K562 (cell line): Measurements from ENCODE around the gene POLR2L. TPM values are rescaled to one million over a fixed set of nuclear protein-coding genes. Genes with fewer than 3 reads are reported as not detected.

Source experiments
- ADNP ChIP-seq: fragments of 200-800 bp; sonication (Bioruptor generic); IDR thresholded peaks from 2 replicates; pipeline ENCODE4 v1.6.1; 2016; ENCODE audit warnings: missing genetic modification characterization, missing compliant biosample characterization
- CUX1 ChIP-seq: fragments of 200-800 bp; sonication (Bioruptor generic); IDR thresholded peaks from 2 replicates; pipeline ENCODE4 v1.6.1; 2016; ENCODE audit warnings: missing genetic modification characterization, missing compliant biosample characterization
- GATAD2B ChIP-seq: fragments of 450-650 bp; IDR thresholded peaks from 2 replicates; pipeline ENCODE4 v1.6.1; 2017; ENCODE audit warnings: mild to moderate bottlenecking, borderline replicate concordance
- HNRNPH1 ChIP-seq: fragments of 200-400 bp; formaldehyde crosslinking; optimal IDR thresholded peaks from 2 replicates; pipeline ENCODE3; 2017; ENCODE audit warnings: low read depth, mild to moderate bottlenecking, low read length, moderate library complexity
- MAFG ChIP-seq: fragments of 450-650 bp; conservative IDR thresholded peaks from 2 replicates; pipeline ENCODE4 v1.6.1; 2016; ENCODE audit warnings: missing genetic modification characterization, missing compliant biosample characterization
- NCOA2 ChIP-seq, 2 experiments: fragments of 450-650 bp; IDR thresholded peaks; 2 replicates each; pipeline ENCODE4 v1.6.1; 2018; ENCODE audit warnings: mild to moderate bottlenecking in 2 of 2, moderate library complexity in 1 of 2; ENCODE audit not compliant: partially characterized antibody in 2 of 2
- PBX2 ChIP-seq, 2 experiments: IDR thresholded peaks in 1 of 2; conservative IDR thresholded peaks in 1 of 2; 2 replicates each; pipeline ENCODE4 v1.6.1; 2016; ENCODE audit warnings: low read depth in 2 of 2, mild to moderate bottlenecking in 1 of 2, missing compliant biosample characterization in 1 of 2, missing genetic modification characterization in 1 of 2, moderate library complexity in 1 of 2
- RHOXF2B ChIP-seq: fragments of 250-450 bp; sonication (Bioruptor Pico); conservative IDR thresholded peaks from 2 replicates; pipeline ENCODE4 v1.5.1; 2021
- SLC30A9 ChIP-seq: fragments of 250-450 bp; sonication (Bioruptor Pico); IDR thresholded peaks from 2 replicates; pipeline ENCODE4 v1.8.0; 2022; ENCODE audit warnings: mild to moderate bottlenecking, moderate library complexity
- SRF ChIP-seq, 2 experiments: fragments of 250-450, 450-650 bp in 1 of 2; sonication (Bioruptor Pico) in 1 of 2; sonication (generic) in 1 of 2; formaldehyde crosslinking; IDR thresholded peaks; 2 replicates each; pipeline versions ENCODE4 v1.5.0 to v1.5.1; 2020 to 2022; ENCODE audit warnings: mild to moderate bottlenecking in 1 of 2, missing genetic modification reagents in 1 of 2
- TRIM25 ChIP-seq: fragments of 450-650 bp; IDR thresholded peaks from 2 replicates; pipeline ENCODE4 v1.7.0; 2016; ENCODE audit warnings: borderline replicate concordance
- ZBED1 ChIP-seq: IDR thresholded peaks from 2 replicates; pipeline ENCODE4 v1.6.1; 2014
- ZNF134 ChIP-seq: fragments of 250-450 bp; sonication (Bioruptor Pico); conservative IDR thresholded peaks from 2 replicates; pipeline ENCODE4 v1.4.0; 2020
- ZNF395 ChIP-seq: fragments of 200-800 bp; sonication (Bioruptor generic); IDR thresholded peaks from 2 replicates; pipeline ENCODE4 v1.6.1; 2017; ENCODE audit warnings: missing genetic modification characterization, missing compliant biosample characterization
- ZNF764 ChIP-seq: fragments of 250-450 bp; sonication (Bioruptor Pico); IDR thresholded peaks from 2 replicates; pipeline ENCODE4 v1.4.0; 2020; ENCODE audit warnings: low read depth, mild to moderate bottlenecking, moderate library complexity
- ZNF778 ChIP-seq: fragments of 450-650 bp; formaldehyde crosslinking; IDR thresholded peaks from 2 replicates; pipeline ENCODE4 v1.4.0; 2020; ENCODE audit warnings: mild to moderate bottlenecking, moderate library complexity
- ZNF79 ChIP-seq: fragments of 250-450 bp; sonication (Bioruptor Pico); IDR thresholded peaks from 2 replicates; pipeline ENCODE4 v1.4.0; 2020; ENCODE audit warnings: low read depth, mild to moderate bottlenecking, moderate library complexity
- polyA plus RNA-seq, 8 experiments: library from polyadenylated mRNA; depleted of rRNA in 4 of 8; stranded (reverse) in 5 of 8; unstranded in 3 of 8; fragments of >200 nt; fragmentation: Nextera tagmentation in 2 of 8; fragmentation: Illumina TruSeq in 1 of 8; extraction: Ambion mirVana in 2 of 8; extraction: Trizol in 1 of 8; gene quantifications; 2 replicates each; pipeline versions ENCODE4 v1.2.1 to v1.2.3, GENCODE V29; 2011 to 2014; ENCODE audit warnings: inconsistent platforms in 1 of 8, missing spikeins in 1 of 8
- total RNA-seq, 7 experiments: library from RNA; depleted of rRNA in 6 of 7; stranded (reverse); fragments of >200 nt in 6 of 7; fragmentation: Illumina TruSeq in 2 of 7; extraction: Trizol in 2 of 7; gene quantifications; 2 replicates each; pipeline versions ENCODE4 v1.2.1 to v1.2.3, GENCODE V29; 2011 to 2021; ENCODE audit warnings: low replicate concordance in 1 of 7

The POLR2L gene
- total and polyA plus RNA-seq, 9 of the 15 experiments (the other 6 are each of a cell fraction or from before 2014, with no cell fraction given) = 38.3 to 688 (median 108) TPM

GRCh38 chr11:875769-876301 lies 33.5 kb upstream of the POLR2L start (continued):
- TF ChIP-seq ZNF764 (CRISPR knock-in tag) (no peak), SRF (CRISPR knock-in tag; IDR thresholded peaks at IDR 0.05) (no peak), MAFG (no peak), SLC30A9 (no peak), TRIM25 (no peak), RHOXF2B (CRISPR knock-in tag) (no peak), ZNF134 (CRISPR knock-in tag) (peak; percentile 66), NCOA2 (IDR thresholded peaks at IDR 0.05; ENCODE audit: partially characterized antibody in 2 of 2) (no peak), HNRNPH1 (no peak), CUX1 (CRISPR knock-in tag) (0 out of 2 replicates have a peak, but pooled peaks have one; percentile 72), PBX2 (CRISPR knock-in tag; IDR thresholded peaks at IDR 0.05; ENCODE audit: low read depth) (0 out of 2 replicates have a peak, but pooled peaks have one; percentile 17), PBX2 (tag; conservative IDR thresholded peaks at IDR 0.05; ENCODE audit: low read depth) (no peak; the same call in 1 of the 2 replicates), ZNF778 (CRISPR knock-in tag) (no peak), ZNF395 (peak; percentile 72; the same call in 1 of the 2 replicates), ZNF79 (no peak), ADNP (no peak), ZBED1 (no peak), GATAD2B (peak; percentile 50)
